ENCODE results near the gene COMMD2. TPM values are rescaled to one million over a fixed set of nuclear protein-coding genes. Genes with fewer than 3 reads are reported as not detected.

Gene COMMD2
- total and polyA plus RNA-seq, 11 donors = 4.5 to 25.8 (median 17.3) TPM

GRCh38 chr3:149702691-149703441, 49.4 kb downstream of the COMMD2 start:
- Histone ChIP-seq H3K27me3 (no peaks in the 10 kb centered on the region), H3K9me3 (peaks cover 0 to 13% (median 9%) of the 10 kb centered on the region in 12 donors), H3K4me3 (no peak overlapping the region), H3K4me1 (peaks cover 0 to 9% (median 0%) of the 10 kb centered on the region in 12 donors), H3K27ac (peak overlapping the region in 9 of 12 donors; percentile 5 to 73 (median 42)), H3K36me3 (no peaks in the 10 kb centered on the region)
- 65 to 80% (median 68%) methylated on average over 4 of the region's 4 CpGs for WGBS, 4 donors
- TF ChIP-seq, protein P1, sequence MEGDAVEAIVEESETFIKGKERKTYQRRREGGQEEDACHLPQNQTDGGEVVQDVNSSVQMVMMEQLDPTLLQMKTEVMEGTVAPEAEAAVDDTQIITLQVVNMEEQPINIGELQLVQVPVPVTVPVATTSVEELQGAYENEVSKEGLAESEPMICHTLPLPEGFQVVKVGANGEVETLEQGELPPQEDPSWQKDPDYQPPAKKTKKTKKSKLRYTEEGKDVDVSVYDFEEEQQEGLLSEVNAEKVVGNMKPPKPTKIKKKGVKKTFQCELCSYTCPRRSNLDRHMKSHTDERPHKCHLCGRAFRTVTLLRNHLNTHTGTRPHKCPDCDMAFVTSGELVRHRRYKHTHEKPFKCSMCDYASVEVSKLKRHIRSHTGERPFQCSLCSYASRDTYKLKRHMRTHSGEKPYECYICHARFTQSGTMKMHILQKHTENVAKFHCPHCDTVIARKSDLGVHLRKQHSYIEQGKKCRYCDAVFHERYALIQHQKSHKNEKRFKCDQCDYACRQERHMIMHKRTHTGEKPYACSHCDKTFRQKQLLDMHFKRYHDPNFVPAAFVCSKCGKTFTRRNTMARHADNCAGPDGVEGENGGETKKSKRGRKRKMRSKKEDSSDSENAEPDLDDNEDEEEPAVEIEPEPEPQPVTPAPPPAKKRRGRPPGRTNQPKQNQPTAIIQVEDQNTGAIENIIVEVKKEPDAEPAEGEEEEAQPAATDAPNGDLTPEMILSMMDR (IDR thresholded peaks at IDR 0.05) = no peak
- TF ChIP-seq POLR2A (IDR thresholded peaks at IDR 0.05) = no peak
- intact Hi-C loops (cut with DNase I) = loop anchor here in 1 of 10 donors (5.0 kb wide), 1 partner anchor 41 kb away; no protein-coding TSS in a partner anchor
- no peak for DNase-seq
- peak; percentile 22 to 91 (median 59) for ATAC-seq

- intact Hi-C loops (cut with DNase I) = loop anchor here in 1 of 10 donors (5.0 kb wide), 1 partner anchor 40 kb away; no protein-coding TSS in a partner anchor
- DNase-seq (no peak), ATAC-seq (no peak)
- Histone ChIP-seq H3K36me3 (no peaks in the 10 kb centered on the region), H3K4me3 (no peak overlapping the region), H3K4me1 (peaks cover 0 to 6% (median 0%) of the 10 kb centered on the region in 12 donors), H3K9me3 (peaks cover 0 to 16% (median 9%) of the 10 kb centered on the region in 12 donors), H3K27me3 (no peaks in the 10 kb centered on the region), H3K27ac (peak overlapping the region in 3 of 12 donors; percentile 40 to 59 (median 42))
- TF ChIP-seq POLR2A (IDR thresholded peaks at IDR 0.05) = no peak
- TF ChIP-seq, protein P1 (IDR thresholded peaks at IDR 0.05) = no peak
- WGBS, 4 donors = 90 to 98% (median 94%) methylated on average over 1 of the region's 1 CpG
These were observed 50.3 kb downstream of the COMMD2 start for GRCh38 chr3:149701977-149702350.

- intact Hi-C loops (cut with DNase I) = loop anchor here in 1 of 10 donors (5.0 kb wide), 1 partner anchor 39 kb away; no protein-coding TSS in a partner anchor
- no peak for TF ChIP-seq POLR2A (IDR thresholded peaks at IDR 0.05)
- TF ChIP-seq, protein P1 (IDR thresholded peaks at IDR 0.05) = no peak
- DNase-seq = no peak
- H3K27me3 ChIP-seq = no peaks in the 10 kb centered on the region
- H3K36me3 ChIP-seq = no peaks in the 10 kb centered on the region
- H3K4me3 ChIP-seq = no peak overlapping the region
- peaks cover 0 to 6% (median 0%) of the 10 kb centered on the region in 12 donors for H3K4me1 ChIP-seq
- ATAC-seq = no peak
- H3K9me3 ChIP-seq = peaks cover 0 to 16% (median 9%) of the 10 kb centered on the region in 12 donors
- WGBS, 4 donors = 91 to 93% (median 92%) methylated on average over 12 of the region's 12 CpGs
- H3K27ac ChIP-seq = no peak overlapping the region
These were observed 50.9 kb downstream of the COMMD2 start for GRCh38 chr3:149701206-149701976.

Other genes starting within 250 kb of the COMMD2 start
- 10 to 100 TPM; 32.5 to 71.7 (median 41.2) TPM for gene WWTR1, start 94.5 kb downstream of the COMMD2 start, total RNA-seq
- 10 to 100 TPM; 14.5 to 42.3 TPM for gene WWTR1, start 94.5 kb downstream of the COMMD2 start, polyA plus RNA-seq
- not detected for gene ANKUB1, start 40.1 kb upstream of the COMMD2 start, total RNA-seq
- not detected for gene ANKUB1, start 40.1 kb upstream of the COMMD2 start, polyA plus RNA-seq
- 10 to 100 TPM; 44.7 to 77.6 (median 58.1) TPM for gene RNF13, start 60.7 kb upstream of the COMMD2 start, total RNA-seq
- 10 to 100 TPM; 21.4 to 51.7 TPM for gene RNF13, start 60.7 kb upstream of the COMMD2 start, polyA plus RNA-seq
- gene PFN2, start 218.4 kb upstream of the COMMD2 start, total RNA-seq = 10 to 100 TPM; 31.9 to 89.3 (median 66.1) TPM
- gene PFN2, start 218.4 kb upstream of the COMMD2 start, polyA plus RNA-seq = 10 to 100 TPM; 31.4 to 83.4 TPM